HCT116 (cell line): Measurements from ENCODE around the gene BSN. TPM values are rescaled to one million over a fixed set of nuclear protein-coding genes. Genes with fewer than 3 reads are reported as not detected.
A peak's percentile ranks its signal among the peaks of the same experiment; 100 is the strongest.

Experiments
- ATAC-seq: fragments of 200-7000 bp; cut with Tn5 transposase; 2 replicates; pipeline ENCODE4 v1.9.1; 2020; ENCODE audit warnings: mild to moderate bottlenecking, moderate library complexity
- BruUV-seq: library from RNA; stranded (reverse); fragments of 400-500 nt; replicated peaks from 2 replicates; lab custom pipeline; 2021; lab: Mats Ljungman, UMichigan
- CTCF ChIA-PET: fragments of 300-600 bp; sonication (Branson Sonifier 250); formaldehyde crosslinking; loops from one replicate; lab custom pipeline; 2021; ENCODE audit warnings: antibody characterized with exemption; lab: Charles Lee
- POLR2A ChIA-PET: fragments of 300-600, 350-600 bp; sonication (Branson Sonifier 250); formaldehyde crosslinking; loops from one replicate; lab custom pipeline; 2021; ENCODE audit warnings: antibody characterized with exemption; lab: Charles Lee
- RAD21 ChIA-PET, 2 experiments: fragments of 300-600 bp; sonication (Branson Sonifier 250); formaldehyde crosslinking; loops; one replicate each; lab custom pipeline; 2023; ENCODE audit warnings: low total read pairs in 2 of 2; ENCODE audit not compliant: uncharacterized antibody in 2 of 2, unreplicated experiment in 2 of 2, low non-redundant PET in 1 of 2; lab: Charles Lee
- DNase-seq: peaks from one replicate; pipeline ENCODE4 v3.0.0-alpha.2; 2010; ENCODE audit warnings: low read depth, low spot score
- H2AFZ ChIP-seq: fragments of 200-600 bp; shearing (Covaris generic), sonication (generic); 2 replicates; pipeline ENCODE4 v1.6.1; 2017; ENCODE audit warnings: low read depth, mixed run types, mixed read lengths, antibody characterized with exemption, low read length; ENCODE audit not compliant: poor library complexity, severe bottlenecking
- H3K27ac ChIP-seq: 2 replicates; pipeline ENCODE4 v1.5.1; 2012; ENCODE audit warnings: low read depth, low read length
- H3K27me3 ChIP-seq: fragments of 200-600 bp; sonication (generic); 2 replicates; pipeline ENCODE4 v1.6.1; 2016; ENCODE audit warnings: mixed run types, low read length, mixed read lengths; ENCODE audit not compliant: insufficient read depth
- H3K36me3 ChIP-seq, 2 experiments: fragments of 200-500 bp in 1 of 2; fragments of 200-600 bp in 1 of 2; sonication (Bioruptor generic) in 1 of 2; sonication (generic) in 1 of 2; 2 replicates each; pipeline versions ENCODE4 v1.5.1 to v1.6.1; 2014 to 2016; ENCODE audit warnings: low read length in 2 of 2, inconsistent platforms in 1 of 2, mixed read lengths in 1 of 2, mixed run types in 1 of 2; ENCODE audit not compliant: insufficient read depth in 2 of 2, control insufficient read depth in 1 of 2
- H3K4me1 ChIP-seq, 2 experiments: fragments of 200-600 bp in 1 of 2; sonication (generic) in 1 of 2; 2 replicates each; pipeline versions ENCODE4 v1.5.1 to v1.6.1; 2012 to 2017; ENCODE audit warnings: low read length in 2 of 2, inconsistent platforms in 1 of 2, mild to moderate bottlenecking in 1 of 2, mixed read lengths in 1 of 2, mixed run types in 1 of 2, moderate library complexity in 1 of 2; ENCODE audit not compliant: insufficient read depth in 2 of 2, control insufficient read depth in 1 of 2
- H3K4me2 ChIP-seq: fragments of 200-600 bp; sonication (generic); 2 replicates; pipeline ENCODE4 v1.6.1; 2017; ENCODE audit warnings: mixed run types, low read length, mixed read lengths
- H3K4me3 ChIP-seq, 2 experiments: fragments of 200-600 bp in 1 of 2; sonication (generic) in 1 of 2; replicated peaks in 1 of 2; 2 replicates each; pipeline ENCODE4 v1.5.1; 2011 to 2016; ENCODE audit warnings: low read length in 2 of 2, control low read depth in 1 of 2, low read depth in 1 of 2, mild to moderate bottlenecking in 1 of 2, mixed read lengths in 1 of 2, mixed run types in 1 of 2
- H3K79me2 ChIP-seq: fragments of 200-600 bp; sonication (generic); 2 replicates; pipeline ENCODE4 v1.6.1; 2017; ENCODE audit warnings: mild to moderate bottlenecking, mixed run types, low read length, moderate library complexity, mixed read lengths; ENCODE audit not compliant: insufficient read depth
- H3K9ac ChIP-seq: fragments of 200-600 bp; sonication (generic); 2 replicates; pipeline ENCODE4 v1.6.1; 2016; ENCODE audit warnings: low read length, mixed read lengths
- H3K9me2 ChIP-seq: fragments of 200-600 bp; sonication (generic), shearing (Covaris generic); 2 replicates; pipeline ENCODE4 v1.6.1; 2017; ENCODE audit warnings: mixed run types, mild to moderate bottlenecking, moderate library complexity; ENCODE audit not compliant: insufficient read depth
- H3K9me3 ChIP-seq, 2 experiments: fragments of 200-500 bp in 1 of 2; fragments of 200-600 bp in 1 of 2; sonication (Bioruptor generic) in 1 of 2; sonication (generic) in 1 of 2; 2 replicates each; pipeline ENCODE4 v1.6.1; 2014 to 2017; ENCODE audit warnings: low read length in 2 of 2, mixed read lengths in 2 of 2, inconsistent platforms in 1 of 2, low read depth in 1 of 2, mild to moderate bottlenecking in 1 of 2, mixed run types in 1 of 2, moderate library complexity in 1 of 2; ENCODE audit not compliant: control insufficient read depth in 1 of 2, insufficient read depth in 1 of 2
- H4K20me1 ChIP-seq: fragments of 200-600 bp; sonication (generic), shearing (Covaris generic); 2 replicates; pipeline ENCODE4 v1.6.1; 2017; ENCODE audit warnings: mixed run types, mild to moderate bottlenecking, moderate library complexity; ENCODE audit not compliant: insufficient read depth
- CTCF ChIP-seq, 3 experiments: fragments of 200-600 bp in 1 of 3; sonication (generic) in 1 of 3; IDR thresholded peaks in 2 of 3; conservative IDR thresholded peaks in 1 of 3; 2 replicates each; pipeline ENCODE4 v1.5.1; 2012 to 2017; ENCODE audit warnings: low read depth in 2 of 3, low read length in 2 of 3, antibody characterized with exemption in 1 of 3, borderline replicate concordance in 1 of 3, control low read depth in 1 of 3, mild to moderate bottlenecking in 1 of 3, mixed read lengths in 1 of 3, mixed run types in 1 of 3, moderate library complexity in 1 of 3; ENCODE audit not compliant: insufficient read depth in 1 of 3
- ELF1 ChIP-seq: IDR thresholded peaks from 2 replicates; pipeline ENCODE4 v1.6.1; 2012; ENCODE audit warnings: low read depth, borderline replicate concordance
- RAD21 ChIP-seq: IDR thresholded peaks from 2 replicates; pipeline ENCODE4 v1.6.1; 2012; ENCODE audit warnings: low read depth, mild to moderate bottlenecking
- intact Hi-C: fragments of 100-400 bp; cut with micrococcal nuclease; formaldehyde crosslinking; loops from 2 replicates; pipeline ENCODE4 v1.10.0; 2022
- total RNA-seq: library from RNA; stranded (reverse); gene quantifications from one replicate; pipeline ENCODE4 v1.2.1, GENCODE V29; 2021; ENCODE audit not compliant: unreplicated experiment
- TF ChIP-seq, protein P1 (sequence below): IDR thresholded peaks from 2 replicates; pipeline ENCODE4 v1.6.1; 2011; ENCODE audit warnings: mild to moderate bottlenecking, low read length, moderate library complexity; ENCODE audit not compliant: insufficient replicate concordance; ENCODE audit errors: extremely low read depth

BSN gene
- total RNA-seq, 1 experiment from 2014 or later, result 1.5 TPM

- H3K4me3 ChIP-seq, result no peak overlapping the region
- POLR2A ChIA-PET, result interaction anchor here (0.8 kb wide), 1 partner anchor 12 kb away, joined by 3 read pairs; the partner anchor contains the start of gene BSN
- peaks cover 0 to 4% of the 10 kb centered on the region in 2 experiments; a peak in 1 of 4 replicates for H3K4me1 ChIP-seq
- no peaks in the 10 kb centered on the region for H3K79me2 ChIP-seq
- no peaks in the 10 kb centered on the region for H3K36me3 ChIP-seq
- ATAC-seq, result peak; percentile 77
- H3K9me3 ChIP-seq, result no peaks in the 10 kb centered on the region
- H3K9me2 ChIP-seq, result no peaks in the 10 kb centered on the region
- TF ChIP-seq, protein P1, sequence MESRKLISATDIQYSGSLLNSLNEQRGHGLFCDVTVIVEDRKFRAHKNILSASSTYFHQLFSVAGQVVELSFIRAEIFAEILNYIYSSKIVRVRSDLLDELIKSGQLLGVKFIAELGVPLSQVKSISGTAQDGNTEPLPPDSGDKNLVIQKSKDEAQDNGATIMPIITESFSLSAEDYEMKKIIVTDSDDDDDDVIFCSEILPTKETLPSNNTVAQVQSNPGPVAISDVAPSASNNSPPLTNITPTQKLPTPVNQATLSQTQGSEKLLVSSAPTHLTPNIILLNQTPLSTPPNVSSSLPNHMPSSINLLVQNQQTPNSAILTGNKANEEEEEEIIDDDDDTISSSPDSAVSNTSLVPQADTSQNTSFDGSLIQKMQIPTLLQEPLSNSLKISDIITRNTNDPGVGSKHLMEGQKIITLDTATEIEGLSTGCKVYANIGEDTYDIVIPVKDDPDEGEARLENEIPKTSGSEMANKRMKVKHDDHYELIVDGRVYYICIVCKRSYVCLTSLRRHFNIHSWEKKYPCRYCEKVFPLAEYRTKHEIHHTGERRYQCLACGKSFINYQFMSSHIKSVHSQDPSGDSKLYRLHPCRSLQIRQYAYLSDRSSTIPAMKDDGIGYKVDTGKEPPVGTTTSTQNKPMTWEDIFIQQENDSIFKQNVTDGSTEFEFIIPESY, result no peak
- TF ChIP-seq ELF1, result no peak
- TF ChIP-seq CTCF (IDR thresholded peaks at IDR 0.05 in 2 of 3, conservative IDR thresholded peaks at IDR 0.05 in 1 of 3; ENCODE audit: borderline replicate concordance in 1 of 3, insufficient read depth in 1 of 3, low read depth in 2 of 3, low read length in 2 of 3), result peak; percentile 55 to 66 (median 56); a peak in 4 of 6 replicates
- TF ChIP-seq RAD21, result peak; percentile 71
- TF ChIP-seq, all 23 proteins: peak for 2
- no peak overlapping the region for H3K9ac ChIP-seq
- no peaks in the 10 kb centered on the region for H4K20me1 ChIP-seq
- no peak overlapping the region for H3K27ac ChIP-seq
- peak; percentile 16 for DNase-seq
- no TSS peak for BruUV-seq
- intact Hi-C loops, result no loop called here
- 0 out of 2 replicates have a peak, but pooled peaks cover 4% of the 10 kb centered on the region for H3K27me3 ChIP-seq
- CTCF ChIA-PET, result interaction anchor here (1.4 kb wide), 2 partner anchors 27 to 105 kb away, joined by 5 to 10 read pairs; no protein-coding TSS in a partner anchor
- H3K4me2 ChIP-seq, result no peak overlapping the region
- RAD21 ChIA-PET, result no interaction called here
- H2AFZ ChIP-seq, result no peak overlapping the region
These were observed 12.0 kb downstream of the BSN start for GRCh38 chr3:49566312-49566711.
